Mesothelial cell of epicardium (in vitro differentiated cells): ENCODE measurements around the gene LENG8. TPM values are rescaled to one million over a fixed set of nuclear protein-coding genes. Genes with fewer than 3 reads are reported as not detected.

Experiments
- DNase-seq, 2 experiments: peaks; one replicate each; pipeline ENCODE4 v3.0.0; 2021; ENCODE audit warnings: low spot score in 2 of 2; ENCODE audit not compliant: unreplicated experiment in 2 of 2
- H3K27ac Mint-ChIP-seq: 2 replicates; pipeline ENCODE4 v1.8.0; 2021; ENCODE audit warnings: mixed read lengths
- H3K27me3 Mint-ChIP-seq: 2 replicates; pipeline ENCODE4 v1.8.0; 2021; ENCODE audit warnings: low read depth, mixed read lengths
- H3K36me3 Mint-ChIP-seq: 2 replicates; pipeline ENCODE4 v1.8.0; 2021; ENCODE audit warnings: mixed read lengths
- H3K4me1 Mint-ChIP-seq: 2 replicates; pipeline ENCODE4 v1.8.0; 2021; ENCODE audit warnings: mixed read lengths
- H3K4me3 Mint-ChIP-seq: 2 replicates; pipeline ENCODE4 v1.8.0; 2021; ENCODE audit warnings: mild to moderate bottlenecking, moderate library complexity, mixed read lengths
- H3K9me3 Mint-ChIP-seq: 2 replicates; pipeline ENCODE4 v1.8.0; 2021; ENCODE audit warnings: mixed read lengths
- CTCF ChIP-seq: fragments of 200-600 bp; sonication (generic); IDR thresholded peaks from one replicate; pipeline ENCODE4 v1.5.0; 2021; ENCODE audit warnings: antibody characterized with exemption; ENCODE audit not compliant: unreplicated experiment
- total RNA-seq: library from RNA; stranded (reverse); gene quantifications from 3 replicates; pipeline ENCODE4 v1.2.1, GENCODE V29; 2021

LENG8 gene
- total RNA-seq, 1 donor from 2014 or later, result 312 TPM

DNA sequence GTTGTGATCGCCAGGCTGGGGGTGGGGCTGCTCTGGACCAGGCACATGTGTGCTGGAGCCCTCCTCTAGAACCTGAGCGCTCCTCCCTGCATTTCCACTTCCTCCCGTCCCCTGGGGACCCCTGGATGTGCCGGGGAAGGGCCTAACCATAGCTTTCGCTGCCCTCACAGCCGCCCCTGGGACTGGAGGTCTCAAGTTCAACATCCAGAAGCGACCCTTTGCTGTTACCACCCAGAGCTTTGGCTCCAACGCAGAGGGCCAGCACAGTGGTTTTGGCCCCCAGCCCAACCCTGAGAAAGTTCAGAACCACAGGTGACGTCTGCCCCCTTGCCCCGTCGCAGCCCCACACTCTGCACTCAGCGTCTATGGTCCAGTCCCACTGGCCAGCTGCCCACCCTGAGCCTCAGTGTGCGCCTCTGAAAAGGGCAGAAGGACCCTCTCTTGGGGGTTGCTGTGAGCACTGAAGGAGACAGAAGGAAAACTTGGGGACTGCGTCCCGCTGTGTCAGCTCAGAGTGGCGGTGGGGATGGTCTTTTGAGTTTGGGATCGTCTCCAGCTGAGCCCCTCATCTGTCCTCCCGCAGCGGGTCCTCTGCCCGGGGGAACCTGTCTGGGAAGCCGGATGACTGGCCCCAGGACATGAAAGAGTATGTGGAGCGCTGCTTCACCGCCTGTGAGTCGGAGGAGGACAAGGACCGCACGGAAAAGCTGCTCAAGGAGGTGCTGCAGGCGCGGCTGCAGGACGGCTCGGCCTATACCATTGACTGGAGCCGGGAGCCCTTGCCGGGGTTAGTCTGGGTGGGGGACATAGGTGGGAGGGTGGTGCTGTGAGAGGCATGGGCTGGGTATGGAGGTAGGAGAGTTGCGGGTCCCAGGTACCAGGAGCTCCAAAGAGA lies 6.0 kb downstream of the LENG8 start:
- no peak overlapping the region for H3K27ac Mint-ChIP-seq
- H3K36me3 Mint-ChIP-seq, result peaks cover 31% of the 10 kb centered on the region
- H3K4me1 Mint-ChIP-seq, result peaks cover 15% of the 10 kb centered on the region
- DNase-seq, result no peak
- H3K4me3 Mint-ChIP-seq, result no peak overlapping the region
- TF ChIP-seq CTCF, result no peak
- no peaks in the 10 kb centered on the region for H3K9me3 Mint-ChIP-seq
- no peaks in the 10 kb centered on the region for H3K27me3 Mint-ChIP-seq

DNA sequence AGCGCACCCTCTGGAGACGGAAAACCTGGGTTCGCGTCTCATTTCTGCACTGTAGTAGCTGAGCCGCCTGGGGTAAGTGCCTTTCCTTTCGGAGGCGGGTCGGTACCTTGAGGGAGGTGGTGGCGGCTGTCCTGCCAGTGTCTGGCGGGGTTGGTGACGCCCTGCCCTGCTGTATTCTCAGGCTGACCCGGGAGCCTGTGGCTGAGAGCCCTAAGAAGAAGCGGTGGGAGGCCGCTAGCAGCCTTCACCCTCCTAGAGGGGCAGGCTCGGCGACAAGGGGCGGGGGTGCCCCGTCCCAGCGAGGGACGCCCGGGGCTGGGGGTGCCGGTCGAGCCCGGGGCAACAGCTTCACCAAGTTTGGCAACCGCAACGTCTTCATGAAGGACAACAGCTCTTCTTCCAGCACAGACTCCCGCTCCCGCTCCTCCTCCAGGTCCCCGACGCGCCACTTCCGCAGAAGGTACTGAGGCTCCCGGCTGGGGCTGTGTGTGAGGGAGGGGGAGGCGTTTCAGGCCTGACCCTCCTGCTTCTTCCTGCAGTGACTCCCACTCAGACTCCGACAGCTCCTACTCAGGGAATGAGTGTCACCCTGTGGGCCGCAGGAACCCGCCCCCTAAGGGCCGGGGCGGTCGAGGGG lies 6.9 kb downstream of the LENG8 start:
- Mint-ChIP-seq H3K4me3 (no peak overlapping the region), H3K27me3 (no peaks in the 10 kb centered on the region), H3K36me3 (peaks cover 31% of the 10 kb centered on the region), H3K4me1 (peaks cover 6% of the 10 kb centered on the region), H3K9me3 (no peaks in the 10 kb centered on the region), H3K27ac (no peak overlapping the region)
- TF ChIP-seq CTCF, result no peak
- no peak for DNase-seq

DNA sequence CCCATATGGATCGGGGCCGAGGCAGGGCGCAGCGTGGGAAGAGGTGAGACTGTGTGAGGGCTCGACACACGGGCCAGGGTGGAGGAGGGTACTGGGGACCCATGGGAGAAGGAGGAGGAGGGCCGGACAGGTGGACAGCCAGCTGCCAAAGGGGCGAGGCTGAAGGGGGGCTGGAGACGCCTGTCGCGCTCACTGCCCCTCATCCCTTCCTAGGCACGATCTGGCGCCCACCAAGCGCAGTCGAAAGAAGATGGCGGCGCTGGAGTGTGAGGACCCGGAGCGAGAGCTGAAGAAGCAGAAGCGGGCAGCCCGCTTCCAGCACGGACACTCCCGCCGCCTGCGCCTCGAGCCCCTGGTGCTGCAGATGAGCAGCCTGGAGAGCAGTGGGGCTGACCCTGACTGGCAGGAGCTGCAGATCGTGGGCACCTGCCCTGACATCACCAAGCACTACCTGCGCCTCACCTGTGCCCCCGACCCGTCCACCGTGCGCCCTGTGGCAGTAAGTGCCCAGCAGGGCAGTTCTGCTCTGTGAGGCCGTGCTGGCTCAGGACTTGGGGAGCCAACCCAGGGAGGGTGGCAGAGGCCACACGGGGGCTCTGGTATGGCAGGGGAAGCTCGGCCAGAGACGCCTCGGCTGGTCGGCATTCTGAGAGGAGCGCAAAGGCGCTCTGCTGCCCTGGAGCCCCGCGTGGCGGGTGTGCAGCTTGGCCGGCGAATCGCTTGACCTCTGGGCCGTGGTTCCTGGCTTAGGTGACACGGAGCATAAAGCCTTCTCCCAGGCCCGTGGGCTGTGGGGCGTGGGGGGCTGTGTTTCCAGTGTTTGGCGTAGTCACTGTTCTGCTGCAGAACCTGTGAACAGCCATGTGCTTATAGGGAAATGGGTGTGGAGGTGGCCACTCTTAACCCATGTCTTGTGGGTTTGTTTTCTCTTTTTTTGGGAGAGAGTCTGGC lies 7.7 kb downstream of the LENG8 start:
- no peak overlapping the region for H3K4me3 Mint-ChIP-seq
- H3K27ac Mint-ChIP-seq, result no peak overlapping the region
- DNase-seq, result no peak
- H3K9me3 Mint-ChIP-seq, result no peaks in the 10 kb centered on the region
- peaks cover 6% of the 10 kb centered on the region for H3K4me1 Mint-ChIP-seq
- no peaks in the 10 kb centered on the region for H3K27me3 Mint-ChIP-seq
- H3K36me3 Mint-ChIP-seq, result peaks cover 31% of the 10 kb centered on the region
- no peak for TF ChIP-seq CTCF

DNA sequence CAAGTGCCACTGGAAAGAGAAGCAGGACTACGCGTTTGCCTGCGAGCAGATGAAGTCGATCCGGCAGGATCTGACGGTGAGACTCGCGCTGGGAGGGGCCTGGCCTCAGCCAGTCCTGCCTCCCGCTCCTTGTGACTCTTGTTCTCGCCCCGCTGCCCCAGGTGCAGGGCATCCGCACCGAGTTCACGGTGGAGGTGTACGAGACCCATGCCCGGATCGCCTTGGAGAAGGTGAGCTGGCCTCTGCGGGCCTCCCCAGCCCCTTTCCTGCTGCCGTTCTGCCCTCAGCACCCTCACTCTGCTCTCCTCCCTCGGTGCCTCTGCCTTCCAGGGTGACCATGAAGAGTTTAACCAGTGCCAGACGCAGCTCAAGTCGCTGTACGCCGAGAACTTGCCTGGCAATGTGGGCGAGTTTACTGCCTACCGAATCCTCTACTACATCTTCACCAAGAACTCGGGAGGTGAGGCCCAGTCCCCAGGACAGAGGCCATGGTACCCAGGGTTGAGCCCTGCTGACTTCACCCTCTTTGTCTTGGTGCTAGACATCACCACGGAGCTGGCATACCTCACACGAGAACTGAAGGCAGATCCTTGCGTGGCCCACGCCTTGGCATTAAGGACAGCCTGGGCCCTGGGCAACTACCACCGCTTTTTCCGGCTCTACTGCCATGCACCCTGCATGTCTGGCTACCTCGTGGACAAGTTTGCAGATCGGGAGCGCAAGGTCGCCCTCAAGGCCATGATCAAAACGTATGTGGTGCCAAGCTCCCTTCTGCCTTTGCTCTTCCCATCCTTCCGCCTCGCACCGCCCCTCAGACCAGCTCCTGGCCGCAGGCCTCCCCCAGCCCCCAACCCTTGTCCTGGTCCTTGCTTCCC lies 9.0 kb downstream of the LENG8 start:
- no peak for TF ChIP-seq CTCF
- peaks cover 30% of the 10 kb centered on the region for H3K36me3 Mint-ChIP-seq
- peaks cover 10% of the 10 kb centered on the region for H3K4me1 Mint-ChIP-seq
- H3K27me3 Mint-ChIP-seq, result no peaks in the 10 kb centered on the region
- no peak overlapping the region for H3K4me3 Mint-ChIP-seq
- H3K27ac Mint-ChIP-seq, result no peak overlapping the region
- DNase-seq, result no peak
- H3K9me3 Mint-ChIP-seq, result no peaks in the 10 kb centered on the region
